ENCODE results near the gene PARD3. TPM values are rescaled to one million over a fixed set of nuclear protein-coding genes. Genes with fewer than 3 reads are reported as not detected.

Gene PARD3
- total RNA-seq, 1 experiment from 2014 or later: 51.8 TPM

- TF ChIP-seq ATF3 (CRISPR knock-in tag; conservative IDR thresholded peaks at IDR 0.05): no peak
These were observed 221.7 kb downstream of the PARD3 start (continued) for GRCh38 chr10:34593374-34593890.

DNA sequence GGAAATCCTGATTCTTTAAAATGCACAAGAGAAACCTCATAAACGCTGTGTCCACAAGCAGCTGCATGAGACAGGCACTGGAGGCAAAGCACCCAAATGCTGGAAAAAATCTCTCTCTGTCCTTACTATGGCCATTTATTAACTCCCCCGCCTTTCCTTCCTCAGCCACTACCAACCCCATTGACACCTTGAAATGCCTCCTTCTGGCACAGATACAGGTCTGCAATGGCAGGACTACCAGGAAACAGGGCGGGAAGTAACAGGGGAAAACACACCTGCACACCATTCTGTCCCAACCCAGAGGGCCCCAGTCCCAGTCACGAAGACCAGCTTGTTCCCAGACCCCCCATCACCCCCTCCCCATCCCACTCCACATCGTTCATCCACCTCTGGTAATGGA, 224.3 kb downstream of the PARD3 start:
- no peak for TF ChIP-seq TEAD4 (CRISPR knock-in tag; IDR thresholded peaks at IDR 0.05)
- TF ChIP-seq ZNF425 (CRISPR knock-in tag; conservative IDR thresholded peaks at IDR 0.05): no peak
- no peak for TF ChIP-seq OVOL2 (CRISPR knock-in tag; IDR thresholded peaks at IDR 0.05; ENCODE audit: borderline replicate concordance)
- no peak for TF ChIP-seq NFYB (CRISPR knock-in tag; conservative IDR thresholded peaks at IDR 0.05; ENCODE audit: low read depth)
- no peak for TF ChIP-seq ZBTB21 (CRISPR knock-in tag; IDR thresholded peaks at IDR 0.05; ENCODE audit: borderline replicate concordance)
- TF ChIP-seq SP1 (CRISPR knock-in tag; conservative IDR thresholded peaks at IDR 0.05): no peak
- TF ChIP-seq TEAD1 (CRISPR knock-in tag; IDR thresholded peaks at IDR 0.05): no peak
- TF ChIP-seq ZNF219 (CRISPR knock-in tag; IDR thresholded peaks at IDR 0.05; ENCODE audit: borderline replicate concordance): no peak
- TF ChIP-seq JAZF1 (CRISPR knock-in tag; IDR thresholded peaks at IDR 0.05): no peak
- TF ChIP-seq RORB (CRISPR knock-in tag; IDR thresholded peaks at IDR 0.05): no peak
- TF ChIP-seq NR2C2 (CRISPR knock-in tag; IDR thresholded peaks at IDR 0.05): no peak
- TF ChIP-seq, protein P1, sequence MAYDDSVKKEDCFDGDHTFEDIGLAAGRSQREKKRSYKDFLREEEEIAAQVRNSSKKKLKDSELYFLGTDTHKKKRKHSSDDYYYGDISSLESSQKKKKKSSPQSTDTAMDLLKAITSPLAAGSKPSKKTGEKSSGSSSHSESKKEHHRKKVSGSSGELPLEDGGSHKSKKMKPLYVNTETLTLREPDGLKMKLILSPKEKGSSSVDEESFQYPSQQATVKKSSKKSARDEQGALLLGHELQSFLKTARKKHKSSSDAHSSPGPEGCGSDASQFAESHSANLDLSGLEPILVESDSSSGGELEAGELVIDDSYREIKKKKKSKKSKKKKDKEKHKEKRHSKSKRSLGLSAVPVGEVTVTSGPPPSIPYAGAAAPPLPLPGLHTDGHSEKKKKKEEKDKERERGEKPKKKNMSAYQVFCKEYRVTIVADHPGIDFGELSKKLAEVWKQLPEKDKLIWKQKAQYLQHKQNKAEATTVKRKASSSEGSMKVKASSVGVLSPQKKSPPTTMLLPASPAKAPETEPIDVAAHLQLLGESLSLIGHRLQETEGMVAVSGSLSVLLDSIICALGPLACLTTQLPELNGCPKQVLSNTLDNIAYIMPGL (CRISPR knock-in tag; IDR thresholded peaks at IDR 0.05): no peak
- TF ChIP-seq E2F5 (CRISPR knock-in tag; IDR thresholded peaks at IDR 0.05): no peak
- H3K4me1 Mint-ChIP-seq: peaks cover 44% of the 10 kb centered on the region
- CTCF ChIA-PET: no interaction called here
- H3K9me3 Mint-ChIP-seq: peaks cover 5% of the 10 kb centered on the region; the same call in 1 of the 2 replicates
- POLR2A ChIA-PET: no interaction called here
- H3K27me3 Mint-ChIP-seq (ENCODE audit: low read depth): no peaks in the 10 kb centered on the region
- no peak for DNase-seq (ENCODE audit: low spot score)
- ATAC-seq: peak; percentile 38; the same call in 1 of the 2 replicates
- H3K4me3 Mint-ChIP-seq: no peak overlapping the region
- H3K36me3 Mint-ChIP-seq: 0 out of 2 replicates have a peak, but pooled peaks cover 4% of the 10 kb centered on the region
- H3K27ac Mint-ChIP-seq: no peak overlapping the region

DNA sequence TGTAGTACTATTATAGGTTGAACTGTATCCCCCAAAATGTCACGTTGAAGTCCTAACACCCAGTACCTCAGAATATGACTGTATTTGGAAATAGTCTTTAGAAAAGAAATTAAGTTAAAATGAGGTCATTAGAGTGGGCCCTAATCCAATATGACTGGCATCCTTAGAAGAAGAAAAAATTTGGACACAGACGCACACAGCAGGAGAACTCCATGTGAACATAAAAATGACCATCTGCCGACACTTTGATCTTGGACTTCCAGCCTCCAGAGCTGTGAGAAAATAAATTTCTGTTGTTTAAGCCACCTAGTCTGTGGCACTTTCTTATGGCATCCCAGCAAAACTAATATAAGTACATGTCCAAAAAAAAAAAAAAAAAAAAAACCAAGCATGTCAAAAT, 225.8 kb downstream of the PARD3 start:
- 0 out of 2 replicates have a peak, but pooled peaks cover 4% of the 10 kb centered on the region for H3K36me3 Mint-ChIP-seq
- TF ChIP-seq HMGA2 (CRISPR knock-in tag; IDR thresholded peaks at IDR 0.05) (no peak), ETV6 (CRISPR knock-in tag; IDR thresholded peaks at IDR 0.05) (no peak), ZBTB21 (CRISPR knock-in tag; IDR thresholded peaks at IDR 0.05; ENCODE audit: borderline replicate concordance) (no peak), TP53 (CRISPR knock-in tag; IDR thresholded peaks at IDR 0.05) (no peak), IRF2 (CRISPR knock-in tag; IDR thresholded peaks at IDR 0.05; ENCODE audit: borderline replicate concordance, low read depth) (no peak)
- TF ChIP-seq, protein P2, sequence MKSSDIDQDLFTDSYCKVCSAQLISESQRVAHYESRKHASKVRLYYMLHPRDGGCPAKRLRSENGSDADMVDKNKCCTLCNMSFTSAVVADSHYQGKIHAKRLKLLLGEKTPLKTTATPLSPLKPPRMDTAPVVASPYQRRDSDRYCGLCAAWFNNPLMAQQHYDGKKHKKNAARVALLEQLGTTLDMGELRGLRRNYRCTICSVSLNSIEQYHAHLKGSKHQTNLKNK (CRISPR knock-in tag; IDR thresholded peaks at IDR 0.05): no peak
- TF ChIP-seq, protein P3, sequence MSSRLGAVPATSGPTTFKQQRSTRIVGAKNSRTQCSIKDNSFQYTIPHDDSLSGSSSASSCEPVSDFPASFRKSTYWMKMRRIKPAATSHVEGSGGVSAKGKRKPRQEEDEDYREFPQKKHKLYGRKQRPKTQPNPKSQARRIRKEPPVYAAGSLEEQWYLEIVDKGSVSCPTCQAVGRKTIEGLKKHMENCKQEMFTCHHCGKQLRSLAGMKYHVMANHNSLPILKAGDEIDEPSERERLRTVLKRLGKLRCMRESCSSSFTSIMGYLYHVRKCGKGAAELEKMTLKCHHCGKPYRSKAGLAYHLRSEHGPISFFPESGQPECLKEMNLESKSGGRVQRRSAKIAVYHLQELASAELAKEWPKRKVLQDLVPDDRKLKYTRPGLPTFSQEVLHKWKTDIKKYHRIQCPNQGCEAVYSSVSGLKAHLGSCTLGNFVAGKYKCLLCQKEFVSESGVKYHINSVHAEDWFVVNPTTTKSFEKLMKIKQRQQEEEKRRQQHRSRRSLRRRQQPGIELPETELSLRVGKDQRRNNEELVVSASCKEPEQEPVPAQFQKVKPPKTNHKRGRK (CRISPR knock-in tag; IDR thresholded peaks at IDR 0.05; ENCODE audit: borderline replicate concordance): no peak
- peaks cover 5% of the 10 kb centered on the region; the same call in 1 of the 2 replicates for H3K9me3 Mint-ChIP-seq
- H3K4me1 Mint-ChIP-seq: peaks cover 58% of the 10 kb centered on the region
- no peak overlapping the region for H3K27ac Mint-ChIP-seq
- CTCF ChIA-PET: no interaction called here
- H3K27me3 Mint-ChIP-seq (ENCODE audit: low read depth): no peaks in the 10 kb centered on the region
- no peak overlapping the region for H3K4me3 Mint-ChIP-seq
- ATAC-seq (no peak), DNase-seq (ENCODE audit: low spot score) (no peak)
- POLR2A ChIA-PET: no interaction called here
